ENCODE measurements around the gene ZBTB47.

The ZBTB47 gene

DNA sequence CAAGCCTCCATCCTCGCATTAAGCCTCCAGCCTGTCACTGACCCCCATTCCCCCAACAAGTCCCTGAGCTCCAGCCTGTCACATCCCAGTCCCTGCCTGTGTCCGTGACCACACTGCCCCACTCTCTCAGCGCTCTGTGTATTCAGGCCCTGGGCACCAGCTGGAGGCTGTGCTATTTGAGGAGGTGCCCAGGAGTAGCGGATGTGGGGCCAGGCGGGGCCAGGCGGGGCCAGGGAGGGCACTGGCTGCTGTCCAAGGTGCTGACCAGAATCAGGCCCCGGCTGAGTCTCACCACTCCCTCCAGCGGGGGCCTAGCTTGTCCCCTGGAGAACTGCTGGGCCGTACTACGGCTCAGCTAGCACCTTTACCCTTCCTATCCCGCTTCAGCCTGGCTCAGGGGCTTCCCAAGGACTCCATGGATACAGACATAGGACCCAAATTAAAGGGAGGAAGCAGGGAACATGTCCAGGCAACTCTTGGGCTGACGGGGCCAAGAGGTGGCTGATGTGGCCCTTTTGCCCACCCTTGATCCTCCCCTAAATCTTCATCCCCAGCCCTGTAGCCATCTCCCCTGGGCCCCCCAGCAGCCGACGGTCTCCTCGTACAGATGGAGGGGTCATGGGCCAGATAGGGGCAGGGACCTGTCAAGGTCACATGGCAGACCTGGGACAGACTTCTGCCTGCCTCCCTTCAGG lies 48.0 kb downstream of the ZBTB47 start:
- no peak overlapping the region for H3K9ac ChIP-seq (ENCODE audit: low read length)
- H3K4me1 ChIP-seq (ENCODE audit: low read length): no peaks in the 10 kb centered on the region
- no peak overlapping the region for H3K4me2 ChIP-seq (ENCODE audit: low read length)
- H3K36me3 ChIP-seq (replicated peaks; ENCODE audit: low read depth, low read length): no peaks in the 10 kb centered on the region
- H2AFZ ChIP-seq (ENCODE audit: low read depth, low read length): no peak overlapping the region
- H3K27me3 ChIP-seq (ENCODE audit: low read depth, low read length): peaks cover 10% of the 10 kb centered on the region
- no peaks in the 10 kb centered on the region for H3K9me3 ChIP-seq (ENCODE audit: insufficient read depth, low read length)
- H3K79me2 ChIP-seq (ENCODE audit: low read length): no peaks in the 10 kb centered on the region
- 0 out of 2 replicates have a peak, but pooled peaks cover 9% of the 10 kb centered on the region for H4K20me1 ChIP-seq (ENCODE audit: insufficient read depth, low read length)
- H3K4me3 ChIP-seq (ENCODE audit: low read length): no peak overlapping the region
- TF ChIP-seq EZH2phosphoT487 (IDR thresholded peaks at IDR 0.05; ENCODE audit: low read depth): no peak
- TF ChIP-seq, protein P1, sequence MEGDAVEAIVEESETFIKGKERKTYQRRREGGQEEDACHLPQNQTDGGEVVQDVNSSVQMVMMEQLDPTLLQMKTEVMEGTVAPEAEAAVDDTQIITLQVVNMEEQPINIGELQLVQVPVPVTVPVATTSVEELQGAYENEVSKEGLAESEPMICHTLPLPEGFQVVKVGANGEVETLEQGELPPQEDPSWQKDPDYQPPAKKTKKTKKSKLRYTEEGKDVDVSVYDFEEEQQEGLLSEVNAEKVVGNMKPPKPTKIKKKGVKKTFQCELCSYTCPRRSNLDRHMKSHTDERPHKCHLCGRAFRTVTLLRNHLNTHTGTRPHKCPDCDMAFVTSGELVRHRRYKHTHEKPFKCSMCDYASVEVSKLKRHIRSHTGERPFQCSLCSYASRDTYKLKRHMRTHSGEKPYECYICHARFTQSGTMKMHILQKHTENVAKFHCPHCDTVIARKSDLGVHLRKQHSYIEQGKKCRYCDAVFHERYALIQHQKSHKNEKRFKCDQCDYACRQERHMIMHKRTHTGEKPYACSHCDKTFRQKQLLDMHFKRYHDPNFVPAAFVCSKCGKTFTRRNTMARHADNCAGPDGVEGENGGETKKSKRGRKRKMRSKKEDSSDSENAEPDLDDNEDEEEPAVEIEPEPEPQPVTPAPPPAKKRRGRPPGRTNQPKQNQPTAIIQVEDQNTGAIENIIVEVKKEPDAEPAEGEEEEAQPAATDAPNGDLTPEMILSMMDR (IDR thresholded peaks at IDR 0.05; ENCODE audit: low read depth, low read length): no peak
- no peak overlapping the region for H3K27ac ChIP-seq (ENCODE audit: low read length)

- Histone ChIP-seq H3K36me3 (replicated peaks; ENCODE audit: low read depth, low read length) (no peaks in the 10 kb centered on the region), H3K27me3 (ENCODE audit: low read depth, low read length) (peaks cover 15% of the 10 kb centered on the region; the same call in 1 of the 2 replicates), H2AFZ (ENCODE audit: low read depth, low read length) (no peak within 1 kb of the TSS), H4K20me1 (ENCODE audit: insufficient read depth, low read length) (0 out of 2 replicates have a peak, but pooled peaks cover 9% of the 10 kb centered on the region), H3K27ac (ENCODE audit: low read length) (no peak within 1 kb of the TSS), H3K4me1 (ENCODE audit: low read length) (no peaks in the 10 kb centered on the region), H3K9ac (ENCODE audit: low read length) (no peak within 1 kb of the TSS), H3K4me3 (ENCODE audit: low read length) (no peak within 1 kb of the TSS), H3K9me3 (ENCODE audit: insufficient read depth, low read length) (no peaks in the 10 kb centered on the region), H3K4me2 (ENCODE audit: low read length) (no peak within 1 kb of the TSS), H3K79me2 (ENCODE audit: low read length) (no peaks in the 10 kb centered on the region)
- TF ChIP-seq, protein P1 (IDR thresholded peaks at IDR 0.05; ENCODE audit: low read depth, low read length): no peak
- TF ChIP-seq EZH2phosphoT487 (IDR thresholded peaks at IDR 0.05; ENCODE audit: low read depth): no peak
Measured at GRCh38 chr3:42702066-42702951, 48.8 kb downstream of the ZBTB47 start, which contains the start of gene HHATL. Gene HHATL, minus strand, starts transcription at chr3:42702798. Its CDS starts 1,972 bp downstream, at chr3:42700826.

- Histone ChIP-seq H3K79me2 (ENCODE audit: low read length) (no peaks in the 10 kb centered on the region), H3K4me1 (ENCODE audit: low read length) (no peaks in the 10 kb centered on the region), H3K4me2 (ENCODE audit: low read length) (no peak overlapping the region), H2AFZ (ENCODE audit: low read depth, low read length) (no peak overlapping the region), H3K9ac (ENCODE audit: low read length) (no peak overlapping the region), H3K9me3 (ENCODE audit: insufficient read depth, low read length) (no peaks in the 10 kb centered on the region), H3K36me3 (replicated peaks; ENCODE audit: low read depth, low read length) (no peaks in the 10 kb centered on the region), H3K27ac (ENCODE audit: low read length) (no peak overlapping the region), H4K20me1 (ENCODE audit: insufficient read depth, low read length) (0 out of 2 replicates have a peak, but pooled peaks cover 9% of the 10 kb centered on the region), H3K4me3 (ENCODE audit: low read length) (no peak overlapping the region), H3K27me3 (ENCODE audit: low read depth, low read length) (peaks cover 23% of the 10 kb centered on the region; the same call in 1 of the 2 replicates)
- TF ChIP-seq, protein P1 (IDR thresholded peaks at IDR 0.05; ENCODE audit: low read depth, low read length): no peak
- TF ChIP-seq EZH2phosphoT487 (IDR thresholded peaks at IDR 0.05; ENCODE audit: low read depth): no peak
Measured at GRCh38 chr3:42702982-42703694, 49.6 kb downstream of the ZBTB47 start.

All from OCI-LY3 (cell line).